K562 (cell line): ENCODE data around the gene TELO2. TPM values are rescaled to one million over a fixed set of nuclear protein-coding genes. Genes with fewer than 3 reads are reported as not detected.

Source experiments
- ATAC-seq: fragments of 200-7000 bp; cut with Tn5 transposase; 3 replicates; pipeline ENCODE4 v1.9.1; 2020; ENCODE audit warnings: moderate library complexity
- BruUV-seq: library from RNA; stranded (reverse); fragments of 400-500 nt; replicated peaks from 2 replicates; lab custom pipeline; 2021; lab: Mats Ljungman, UMichigan
- CTCF ChIA-PET: fragments of 300-600 bp; formaldehyde crosslinking; extraction: SDS; loops from one replicate; lab custom pipeline; 2021; ENCODE audit warnings: low intra/inter-chr PET ratio; lab: Yijun Ruan, JAX
- POLR2A ChIA-PET: fragments of 300-600, 350-650 bp; sonication (Branson Sonifier 250); formaldehyde crosslinking; extraction: SDS; loops from one replicate; lab custom pipeline; 2021; ENCODE audit warnings: antibody characterized with exemption, inconsistent platforms; lab: Yijun Ruan, JAX
- DNase-seq, 4 experiments: peaks; one replicate each; pipeline versions ENCODE4 v3.0.0 to v3.0.0-alpha.2; 2011 to 2018; ENCODE audit warnings: low spot score in 3 of 4, mixed read lengths in 3 of 4; ENCODE audit errors: extremely low read depth in 1 of 4
- FAIRE-seq: peaks from 2 replicates; lab custom pipeline; 2011; peaks lifted over from hg19 to GRCh38; lab: Jason Lieb, UNC
- H2AFZ ChIP-seq: 2 replicates; pipeline ENCODE4 v1.6.0; 2011; ENCODE audit warnings: low read depth, low read length, control low read depth, inconsistent platforms
- H3K27ac ChIP-seq: fragments of 200-600 bp; 3 replicates; pipeline ENCODE4 v1.8.0; 2011; ENCODE audit warnings: low read depth, mild to moderate bottlenecking, control low read depth, inconsistent platforms, low read length, moderate library complexity, mixed read lengths; ENCODE audit errors: extremely low read depth
- H3K27me3 ChIP-seq, 2 experiments: fragments of 300-600 bp in 1 of 2; 2 replicates in 1 of 2; 3 replicates in 1 of 2; pipeline versions ENCODE4 v1.6.0 to v1.8.0; 2011; ENCODE audit warnings: inconsistent platforms in 2 of 2, low read length in 2 of 2, mild to moderate bottlenecking in 1 of 2, mixed read lengths in 1 of 2, moderate library complexity in 1 of 2; ENCODE audit not compliant: control insufficient read depth in 2 of 2, insufficient read depth in 2 of 2
- H3K36me3 ChIP-seq: fragments of 300-600 bp; 3 replicates; pipeline ENCODE4 v1.8.0; 2011; ENCODE audit warnings: mild to moderate bottlenecking, low read length, inconsistent platforms; ENCODE audit not compliant: control insufficient read depth, insufficient read depth
- H3K4me1 ChIP-seq, 2 experiments: fragments of 200-600 bp in 1 of 2; replicated peaks in 1 of 2; 2 replicates in 1 of 2; 3 replicates in 1 of 2; pipeline versions ENCODE4 v1.5.1 to v1.8.0; 2011; ENCODE audit warnings: inconsistent platforms in 2 of 2, low read length in 2 of 2, mild to moderate bottlenecking in 1 of 2, mixed read lengths in 1 of 2, moderate library complexity in 1 of 2; ENCODE audit not compliant: control insufficient read depth in 2 of 2, insufficient read depth in 2 of 2
- H3K4me2 ChIP-seq: 2 replicates; pipeline ENCODE4 v1.6.1; 2011; ENCODE audit warnings: low read length, control low read depth, inconsistent platforms, mixed read lengths; ENCODE audit not compliant: insufficient read depth
- H3K4me3 ChIP-seq: fragments of 200-600 bp; sonication (generic), shearing (Covaris generic); 2 replicates; pipeline ENCODE4 v1.5.1; 2016; ENCODE audit warnings: control low read depth, inconsistent platforms
- H3K79me2 ChIP-seq: fragments of 200-600 bp; 3 replicates; pipeline ENCODE4 v1.8.0; 2011; ENCODE audit warnings: low read length, inconsistent platforms; ENCODE audit not compliant: control insufficient read depth, insufficient read depth
- H3K9ac ChIP-seq, 2 experiments: 2 replicates each; pipeline versions ENCODE4 v1.6.0 to v1.6.1; 2011; ENCODE audit warnings: low read depth in 2 of 2, low read length in 2 of 2, control low read depth in 1 of 2, inconsistent platforms in 1 of 2, mild to moderate bottlenecking in 1 of 2, mixed read lengths in 1 of 2; ENCODE audit not compliant: insufficient read depth in 1 of 2
- H3K9me1 ChIP-seq: one replicate; pipeline ENCODE4 v1.6.0; 2011; ENCODE audit warnings: inconsistent platforms, mild to moderate bottlenecking, low read length, moderate library complexity; ENCODE audit not compliant: control insufficient read depth, insufficient read depth
- H3K9me3 ChIP-seq: replicated peaks from 2 replicates; pipeline ENCODE4 v1.5.1; 2011; ENCODE audit warnings: low read depth, low read length, inconsistent platforms; ENCODE audit not compliant: control insufficient read depth, insufficient read depth
- H4K20me1 ChIP-seq: replicated peaks from 2 replicates; pipeline ENCODE4 v1.6.1; 2011; ENCODE audit warnings: low read length, inconsistent platforms, mixed read lengths; ENCODE audit not compliant: control insufficient read depth, insufficient read depth
- EHMT2 ChIP-seq: fragments of 450-650 bp; IDR thresholded peaks from 2 replicates; pipeline ENCODE4 v1.6.1; 2018; ENCODE audit warnings: antibody characterized with exemption
- ILK ChIP-seq: fragments of 450-650 bp; IDR thresholded peaks from 2 replicates; pipeline ENCODE4 v1.6.1; 2016; ENCODE audit warnings: missing genetic modification characterization, low read depth, mild to moderate bottlenecking, missing compliant biosample characterization, moderate library complexity, borderline replicate concordance
- KDM1A ChIP-seq, 2 experiments: fragments of 450-650 bp; IDR thresholded peaks; 2 replicates each; pipeline ENCODE4 v1.6.1; 2016; ENCODE audit warnings: mild to moderate bottlenecking in 2 of 2
- LARP7 ChIP-seq: fragments of 450-650 bp; IDR thresholded peaks from 2 replicates; pipeline ENCODE4 v1.6.1; 2016
- NR0B1 ChIP-seq: fragments of 450-650 bp; IDR thresholded peaks from one replicate; pipeline ENCODE4 v1.6.1; 2018; ENCODE audit warnings: mild to moderate bottlenecking, moderate library complexity; ENCODE audit not compliant: partially characterized antibody
- PHB ChIP-seq: fragments of 250-450 bp; sonication (Bioruptor Pico); IDR thresholded peaks from 2 replicates; pipeline ENCODE4 v1.5.0; 2021
- RBM25 ChIP-seq: fragments of 200-400 bp; formaldehyde crosslinking; IDR thresholded peaks from 2 replicates; pipeline ENCODE4 v1.6.1; 2018; ENCODE audit warnings: low read length, low read depth, moderate library complexity; ENCODE audit not compliant: severe bottlenecking
- TAF7 ChIP-seq: fragments of 450-650 bp; IDR thresholded peaks from 2 replicates; pipeline ENCODE4 v1.6.1; 2016; ENCODE audit warnings: missing genetic modification characterization, missing compliant biosample characterization
- ZC3H11A ChIP-seq: IDR thresholded peaks from 2 replicates; pipeline ENCODE4 v1.6.1; 2012; ENCODE audit warnings: low read depth, low read length, improper control_type of control experiment
- ZNF12 ChIP-seq: sonication (generic); formaldehyde crosslinking; IDR thresholded peaks from 2 replicates; pipeline ENCODE4 v1.4.0; 2020; ENCODE audit warnings: mild to moderate bottlenecking, missing genetic modification reagents
- ZNF121 ChIP-seq: sonication (generic); formaldehyde crosslinking; conservative IDR thresholded peaks from 2 replicates; pipeline ENCODE4 v1.8.0; 2022; ENCODE audit warnings: missing genetic modification reagents
- ZNF165 ChIP-seq: fragments of 250-450 bp; sonication (Bioruptor Pico); IDR thresholded peaks from 2 replicates; pipeline ENCODE4 v1.4.0; 2020; ENCODE audit warnings: borderline replicate concordance
- ZNF395 ChIP-seq: fragments of 200-800 bp; sonication (Bioruptor generic); IDR thresholded peaks from 2 replicates; pipeline ENCODE4 v1.6.1; 2017; ENCODE audit warnings: missing genetic modification characterization, missing compliant biosample characterization
- ZNF444 ChIP-seq: fragments of 250-450 bp; sonication (Bioruptor Pico); IDR thresholded peaks from 2 replicates; pipeline ENCODE4 v1.4.0; 2020; ENCODE audit warnings: mild to moderate bottlenecking, moderate library complexity
- WGBS: fragments of 100-300 bp; shearing (Covaris generic); methylation state at CpG from one replicate; pipeline ENCODE4 v1.1.6; 2016; ENCODE audit warnings: low coverage, mixed read lengths; ENCODE audit not compliant: insufficient coverage; ENCODE audit errors: missing lambda C conversion rate; 5-methylcytosine and 5-hydroxymethylcytosine counted together
- in situ Hi-C: fragments of 300-500 bp; cut with MboI; formaldehyde crosslinking; loops from 4 replicates; pipeline ENCODE4 v1.15.0; 2018; ENCODE audit warnings: inconsistent platforms, mixed read lengths
- intact Hi-C: fragments of 100-400 bp; cut with micrococcal nuclease; formaldehyde crosslinking; loops from 2 replicates; pipeline ENCODE4 v1.14.2; 2022
- polyA plus RNA-seq, 8 experiments: library from polyadenylated mRNA; depleted of rRNA in 4 of 8; stranded (reverse) in 5 of 8; unstranded in 3 of 8; fragments of >200 nt; fragmentation: Nextera tagmentation in 2 of 8; fragmentation: Illumina TruSeq in 1 of 8; extraction: Ambion mirVana in 2 of 8; extraction: Trizol in 1 of 8; gene quantifications; 2 replicates each; pipeline versions ENCODE4 v1.2.1 to v1.2.3, GENCODE V29; 2011 to 2014; ENCODE audit warnings: inconsistent platforms in 1 of 8, missing spikeins in 1 of 8
- total RNA-seq, 7 experiments: library from RNA; depleted of rRNA in 6 of 7; stranded (reverse); fragments of >200 nt in 6 of 7; fragmentation: Illumina TruSeq in 2 of 7; extraction: Trizol in 2 of 7; gene quantifications; 2 replicates each; pipeline versions ENCODE4 v1.2.1 to v1.2.3, GENCODE V29; 2011 to 2021; ENCODE audit warnings: low replicate concordance in 1 of 7
- TF ChIP-seq, protein P1 (sequence below), 3 experiments: fragments of 200-800 bp in 1 of 3; sonication (Bioruptor generic) in 1 of 3; sonication (generic) in 1 of 3; formaldehyde crosslinking in 1 of 3; IDR thresholded peaks; 2 replicates each; pipeline versions ENCODE4 v1.6.1 to v1.8.0; 2016 to 2022; ENCODE audit warnings: mild to moderate bottlenecking in 2 of 3, missing compliant biosample characterization in 2 of 3, missing genetic modification characterization in 2 of 3, missing genetic modification reagents in 1 of 3
- TF ChIP-seq, protein P2 (sequence below): fragments of 250-450 bp; sonication (Bioruptor Pico); IDR thresholded peaks from 2 replicates; pipeline ENCODE4 v1.8.0; 2022; ENCODE audit warnings: moderate library complexity, mild to moderate bottlenecking, inconsistent platforms

The TELO2 gene
- total and polyA plus RNA-seq, 9 of the 15 experiments (the other 6 are each of a cell fraction or from before 2014, with no cell fraction given) = 0.51 to 91.8 (median 14.5) TPM

GRCh38 chr16:1539720-1540555 lies 46.8 kb downstream of the TELO2 start:
- TF ChIP-seq, protein P1, sequence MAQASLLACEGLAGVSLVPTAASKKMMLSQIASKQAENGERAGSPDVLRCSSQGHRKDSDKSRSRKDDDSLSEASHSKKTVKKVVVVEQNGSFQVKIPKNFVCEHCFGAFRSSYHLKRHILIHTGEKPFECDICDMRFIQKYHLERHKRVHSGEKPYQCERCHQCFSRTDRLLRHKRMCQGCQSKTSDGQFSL (CRISPR knock-in tag; IDR thresholded peaks at IDR 0.05) = no peak
- TF ChIP-seq, protein P1 (tag; IDR thresholded peaks at IDR 0.05) = no peak
- TF ChIP-seq NR0B1 = no peak
- no peak for TF ChIP-seq ZNF12 (CRISPR knock-in tag)
- TF ChIP-seq, protein P2, sequence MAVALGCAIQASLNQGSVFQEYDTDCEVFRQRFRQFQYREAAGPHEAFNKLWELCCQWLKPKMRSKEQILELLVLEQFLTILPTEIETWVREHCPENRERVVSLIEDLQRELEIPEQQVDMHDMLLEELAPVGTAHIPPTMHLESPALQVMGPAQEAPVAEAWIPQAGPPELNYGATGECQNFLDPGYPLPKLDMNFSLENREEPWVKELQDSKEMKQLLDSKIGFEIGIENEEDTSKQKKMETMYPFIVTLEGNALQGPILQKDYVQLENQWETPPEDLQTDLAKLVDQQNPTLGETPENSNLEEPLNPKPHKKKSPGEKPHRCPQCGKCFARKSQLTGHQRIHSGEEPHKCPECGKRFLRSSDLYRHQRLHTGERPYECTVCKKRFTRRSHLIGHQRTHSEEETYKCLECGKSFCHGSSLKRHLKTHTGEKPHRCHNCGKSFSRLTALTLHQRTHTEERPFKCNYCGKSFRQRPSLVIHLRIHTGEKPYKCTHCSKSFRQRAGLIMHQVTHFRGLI (CRISPR knock-in tag) = no peak
- TF ChIP-seq ZNF444 (CRISPR knock-in tag) = no peak
- TF ChIP-seq TAF7 (tag) = no peak
- no peak for TF ChIP-seq ZNF121 (CRISPR knock-in tag)
- TF ChIP-seq LARP7 = no peak
- TF ChIP-seq RBM25 = no peak
- TF ChIP-seq EHMT2 = no peak
- TF ChIP-seq ZNF395 (CRISPR knock-in tag) = no peak
- TF ChIP-seq ZNF165 (CRISPR knock-in tag) = no peak
- no peak for TF ChIP-seq PHB (CRISPR knock-in tag)
- TF ChIP-seq ILK (tag) = no peak
- no peak for TF ChIP-seq KDM1A (IDR thresholded peaks at IDR 0.05)
- no peak for TF ChIP-seq ZC3H11A
- H4K20me1 ChIP-seq = 0 out of 2 replicates have a peak, but pooled peaks cover 7% of the 10 kb centered on the region
- peaks cover 11 to 72% of the 10 kb centered on the region in 2 experiments; a peak in 4 of 5 replicates for H3K4me1 ChIP-seq
- ATAC-seq = no peak
- no peak for FAIRE-seq
- no peaks in the 10 kb centered on the region for H3K36me3 ChIP-seq
- H3K4me2 ChIP-seq = no peak overlapping the region
- no peak overlapping the region for H2AFZ ChIP-seq
- in situ Hi-C loops = no loop called here
- no peak for DNase-seq
- H3K9ac ChIP-seq = peak overlapping the region in 1 of 2 experiments; percentile 43; a peak in 1 of 4 replicates
- no peaks in the 10 kb centered on the region for H3K9me3 ChIP-seq
- peaks cover 2 to 18% of the 10 kb centered on the region in 2 experiments; a peak in 2 of 5 replicates for H3K27me3 ChIP-seq
- WGBS = 50% methylated on average over 31 of the region's 35 CpGs
- H3K27ac ChIP-seq = no peak overlapping the region
- no peak overlapping the region for H3K4me3 ChIP-seq
- intact Hi-C loops = no loop called here
- POLR2A ChIA-PET = interaction anchor here (0.6 to 1.2 kb wide), 3 partner anchors 12 to 272 kb away, joined by 3 to 4 read pairs (median 3); no protein-coding TSS in a partner anchor
- H3K79me2 ChIP-seq = no peaks in the 10 kb centered on the region
- no peaks in the 10 kb centered on the region for H3K9me1 ChIP-seq
- CTCF ChIA-PET = no interaction called here
- BruUV-seq = no TSS peak
